Measurements from ENCODE around the gene ZDHHC5.

DNA sequence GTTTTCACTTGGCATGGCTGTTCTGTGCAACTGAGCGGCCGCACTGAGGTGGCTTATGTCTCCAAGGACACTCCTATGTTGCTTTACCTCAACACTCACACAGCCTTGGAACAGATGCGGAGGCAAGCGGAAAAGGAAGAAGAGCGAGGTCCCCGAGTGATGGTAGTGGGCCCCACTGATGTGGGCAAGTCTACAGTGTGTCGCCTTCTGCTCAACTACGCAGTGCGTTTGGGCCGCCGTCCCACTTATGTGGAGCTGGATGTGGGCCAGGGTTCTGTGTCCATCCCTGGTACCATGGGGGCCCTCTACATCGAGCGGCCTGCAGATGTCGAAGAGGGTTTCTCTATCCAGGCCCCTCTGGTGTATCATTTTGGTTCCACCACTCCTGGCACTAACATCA is 8.2 kb upstream of the ZDHHC5 start:
- TF ChIP-seq, protein P1, sequence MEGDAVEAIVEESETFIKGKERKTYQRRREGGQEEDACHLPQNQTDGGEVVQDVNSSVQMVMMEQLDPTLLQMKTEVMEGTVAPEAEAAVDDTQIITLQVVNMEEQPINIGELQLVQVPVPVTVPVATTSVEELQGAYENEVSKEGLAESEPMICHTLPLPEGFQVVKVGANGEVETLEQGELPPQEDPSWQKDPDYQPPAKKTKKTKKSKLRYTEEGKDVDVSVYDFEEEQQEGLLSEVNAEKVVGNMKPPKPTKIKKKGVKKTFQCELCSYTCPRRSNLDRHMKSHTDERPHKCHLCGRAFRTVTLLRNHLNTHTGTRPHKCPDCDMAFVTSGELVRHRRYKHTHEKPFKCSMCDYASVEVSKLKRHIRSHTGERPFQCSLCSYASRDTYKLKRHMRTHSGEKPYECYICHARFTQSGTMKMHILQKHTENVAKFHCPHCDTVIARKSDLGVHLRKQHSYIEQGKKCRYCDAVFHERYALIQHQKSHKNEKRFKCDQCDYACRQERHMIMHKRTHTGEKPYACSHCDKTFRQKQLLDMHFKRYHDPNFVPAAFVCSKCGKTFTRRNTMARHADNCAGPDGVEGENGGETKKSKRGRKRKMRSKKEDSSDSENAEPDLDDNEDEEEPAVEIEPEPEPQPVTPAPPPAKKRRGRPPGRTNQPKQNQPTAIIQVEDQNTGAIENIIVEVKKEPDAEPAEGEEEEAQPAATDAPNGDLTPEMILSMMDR (IDR thresholded peaks at IDR 0.05) = no peak
- TF ChIP-seq USF1 (CRISPR knock-in tag; IDR thresholded peaks at IDR 0.05) = no peak

Data from WTC11 (cell line).